HepG2 (cell line): ENCODE measurements around the gene GARIN5A. TPM values are rescaled to one million over a fixed set of nuclear protein-coding genes. Genes with fewer than 3 reads are reported as not detected.

ENCODE experiments used
- ATRX ChIP-seq: sonication (generic); formaldehyde crosslinking; IDR thresholded peaks from 2 replicates; pipeline ENCODE4 v1.4.0; 2020; ENCODE audit warnings: missing genetic modification reagents, borderline replicate concordance
- CERS6 ChIP-seq: sonication (generic); formaldehyde crosslinking; IDR thresholded peaks from 2 replicates; pipeline ENCODE4 v1.5.0; 2020; ENCODE audit warnings: missing genetic modification reagents
- MNT ChIP-seq: fragments of 450-650 bp; IDR thresholded peaks from 2 replicates; pipeline ENCODE4 v1.6.1; 2016
- PHF20 ChIP-seq: sonication (generic); formaldehyde crosslinking; IDR thresholded peaks from 2 replicates; pipeline ENCODE4 v1.5.0; 2020; ENCODE audit warnings: mild to moderate bottlenecking, missing genetic modification reagents
- ZNF34 ChIP-seq: sonication (generic); formaldehyde crosslinking; IDR thresholded peaks from 2 replicates; pipeline ENCODE4 v1.4.0; 2020; ENCODE audit warnings: mild to moderate bottlenecking, missing genetic modification reagents, borderline replicate concordance
- ZNF484 ChIP-seq: sonication (generic); formaldehyde crosslinking; IDR thresholded peaks from 2 replicates; pipeline ENCODE4 v1.5.1; 2020; ENCODE audit warnings: mild to moderate bottlenecking, low read depth, missing genetic modification reagents, borderline replicate concordance
- ZNF570 ChIP-seq: sonication (generic); formaldehyde crosslinking; IDR thresholded peaks from 2 replicates; pipeline ENCODE4 v1.4.0; 2020; ENCODE audit warnings: mild to moderate bottlenecking, missing genetic modification reagents, borderline replicate concordance
- ZNF784 ChIP-seq: sonication (generic); formaldehyde crosslinking; IDR thresholded peaks from 2 replicates; pipeline ENCODE4 v1.5.1; 2020; ENCODE audit warnings: missing genetic modification reagents, mild to moderate bottlenecking, borderline replicate concordance
- polyA plus RNA-seq, 8 experiments: library from polyadenylated mRNA; depleted of rRNA in 3 of 8; stranded (reverse) in 7 of 8; unstranded in 1 of 8; fragments of >200 nt; fragmentation: Illumina TruSeq in 4 of 8; extraction: Trizol in 4 of 8; gene quantifications; 2 replicates each; pipeline versions ENCODE4 v1.2.1 to v1.2.3, GENCODE V29; 2011 to 2016; ENCODE audit warnings: low read depth in 4 of 8, missing spikeins in 1 of 8, mixed read lengths in 1 of 8; ENCODE audit not compliant: insufficient read depth in 1 of 8
- total RNA-seq, 5 experiments: library from RNA; depleted of rRNA; stranded (reverse); fragments of >200 nt; fragmentation: Illumina TruSeq; extraction: Trizol; gene quantifications; 2 replicates each; pipeline ENCODE4 v1.2.3, GENCODE V29; 2016; ENCODE audit warnings: low read depth in 1 of 5
- TF ChIP-seq, protein P1 (sequence below): sonication (generic); formaldehyde crosslinking; IDR thresholded peaks from 2 replicates; pipeline ENCODE4 v1.4.0; 2020; ENCODE audit warnings: missing genetic modification reagents

GARIN5A gene
- total and polyA plus RNA-seq, 2 of the 13 experiments (the other 11 are each of a cell fraction or from before 2014, with no cell fraction given) = not detected

DNA sequence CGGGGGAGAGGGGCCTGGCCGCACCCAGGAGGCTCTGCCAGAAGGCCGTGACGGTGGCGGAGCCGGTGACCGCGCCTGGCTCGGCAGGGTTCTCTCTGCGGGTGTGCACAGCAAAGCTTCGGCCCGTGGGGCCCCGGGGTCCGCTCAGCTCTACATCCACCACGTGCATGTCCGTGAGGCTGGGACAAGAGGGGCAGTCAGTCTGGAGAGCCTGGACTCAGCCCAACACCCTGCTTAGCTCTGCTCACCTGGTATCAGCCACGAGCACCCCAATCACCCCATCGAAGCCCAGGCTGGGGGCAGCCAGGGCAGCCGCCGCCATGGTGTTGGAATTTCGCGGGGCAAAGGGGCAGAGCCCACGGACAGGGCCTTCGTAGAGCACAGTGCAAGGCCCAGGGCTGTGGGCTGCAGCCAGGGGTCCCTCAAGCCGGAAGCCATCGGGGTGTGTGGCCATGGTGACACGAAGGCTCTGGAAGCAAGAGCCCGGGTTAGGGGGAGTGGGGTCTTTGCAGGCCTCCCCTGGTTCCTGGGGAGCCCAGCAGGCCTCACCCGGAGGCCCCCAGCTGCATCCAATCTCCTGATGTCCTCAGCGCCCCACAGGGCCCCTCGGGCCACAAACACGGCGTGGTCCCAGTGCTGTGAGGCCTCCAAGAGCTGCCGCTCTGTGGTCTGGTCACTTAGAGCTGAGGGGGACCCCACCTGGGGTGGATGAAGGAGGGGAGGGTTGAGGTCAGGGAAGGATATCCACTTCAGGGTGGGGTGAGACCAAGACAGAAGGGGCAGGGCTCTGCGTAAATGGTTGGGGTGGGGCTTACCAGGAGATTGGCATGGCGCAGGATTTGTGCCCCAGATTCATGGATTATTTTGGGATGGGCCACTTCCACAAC lies 35.7 kb upstream of the GARIN5A start (continued):
- TF ChIP-seq, protein P1, sequence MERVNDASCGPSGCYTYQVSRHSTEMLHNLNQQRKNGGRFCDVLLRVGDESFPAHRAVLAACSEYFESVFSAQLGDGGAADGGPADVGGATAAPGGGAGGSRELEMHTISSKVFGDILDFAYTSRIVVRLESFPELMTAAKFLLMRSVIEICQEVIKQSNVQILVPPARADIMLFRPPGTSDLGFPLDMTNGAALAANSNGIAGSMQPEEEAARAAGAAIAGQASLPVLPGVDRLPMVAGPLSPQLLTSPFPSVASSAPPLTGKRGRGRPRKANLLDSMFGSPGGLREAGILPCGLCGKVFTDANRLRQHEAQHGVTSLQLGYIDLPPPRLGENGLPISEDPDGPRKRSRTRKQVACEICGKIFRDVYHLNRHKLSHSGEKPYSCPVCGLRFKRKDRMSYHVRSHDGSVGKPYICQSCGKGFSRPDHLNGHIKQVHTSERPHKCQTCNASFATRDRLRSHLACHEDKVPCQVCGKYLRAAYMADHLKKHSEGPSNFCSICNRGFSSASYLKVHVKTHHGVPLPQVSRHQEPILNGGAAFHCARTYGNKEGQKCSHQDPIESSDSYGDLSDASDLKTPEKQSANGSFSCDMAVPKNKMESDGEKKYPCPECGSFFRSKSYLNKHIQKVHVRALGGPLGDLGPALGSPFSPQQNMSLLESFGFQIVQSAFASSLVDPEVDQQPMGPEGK (CRISPR knock-in tag) = no peak
- TF ChIP-seq ATRX (CRISPR knock-in tag) (no peak), PHF20 (CRISPR knock-in tag) (no peak), MNT (no peak), ZNF484 (CRISPR knock-in tag) (no peak), CERS6 (CRISPR knock-in tag) (no peak), ZNF570 (CRISPR knock-in tag) (no peak), ZNF784 (CRISPR knock-in tag) (no peak), ZNF34 (no peak)
